Nephron (organoid): ENCODE measurements around the gene CHST11.
A peak's percentile ranks its signal among the peaks of the same experiment; 100 is the strongest.

Experiments used
- H3K27ac Mint-ChIP-seq, 3 experiments: 2 replicates each; pipeline ENCODE4 v1.8.0; 2020; ENCODE audit warnings: mixed read lengths in 3 of 3, mild to moderate bottlenecking in 2 of 3, moderate library complexity in 1 of 3
- H3K27me3 Mint-ChIP-seq: 2 replicates; pipeline ENCODE4 v1.8.0; 2021; ENCODE audit warnings: low read depth, mild to moderate bottlenecking, moderate library complexity, mixed read lengths
- H3K36me3 Mint-ChIP-seq: 2 replicates; pipeline ENCODE4 v1.8.0; 2020; ENCODE audit warnings: low read depth, mixed read lengths
- H3K4me1 Mint-ChIP-seq: 2 replicates; pipeline ENCODE4 v1.8.0; 2020; ENCODE audit warnings: mixed read lengths
- H3K4me3 Mint-ChIP-seq, 3 experiments: 2 replicates each; pipeline ENCODE4 v1.8.0; 2020; ENCODE audit warnings: mild to moderate bottlenecking in 3 of 3, mixed read lengths in 3 of 3, moderate library complexity in 2 of 3
- H3K9me3 Mint-ChIP-seq: 2 replicates; pipeline ENCODE4 v1.8.0; 2020; ENCODE audit warnings: mixed read lengths
- CTCF ChIP-seq, 3 experiments: fragments of 200-600 bp; sonication (generic); IDR thresholded peaks; one replicate each; pipeline ENCODE4 v1.5.0; 2021; ENCODE audit warnings: antibody characterized with exemption in 3 of 3; ENCODE audit not compliant: unreplicated experiment in 3 of 3

CHST11 gene

GRCh38 chr12:104490850-104491249, 34.1 kb downstream of the CHST11 start:
- H3K9me3 Mint-ChIP-seq = no peaks in the 10 kb centered on the region
- H3K36me3 Mint-ChIP-seq = no peaks in the 10 kb centered on the region
- H3K4me3 Mint-ChIP-seq = no peak overlapping the region
- TF ChIP-seq CTCF (IDR thresholded peaks at IDR 0.05; ENCODE audit: unreplicated experiment in 3 of 3) = no peak
- H3K27ac Mint-ChIP-seq = no peak overlapping the region
- H3K4me1 Mint-ChIP-seq = peaks cover 40% of the 10 kb centered on the region
- H3K27me3 Mint-ChIP-seq = peaks cover 3% of the 10 kb centered on the region

GRCh38 chr12:104493496-104493895, 36.7 kb downstream of the CHST11 start:
- Mint-ChIP-seq H3K4me1 (peaks cover 48% of the 10 kb centered on the region), H3K36me3 (no peaks in the 10 kb centered on the region), H3K4me3 (no peak overlapping the region), H3K27ac (no peak overlapping the region), H3K9me3 (no peaks in the 10 kb centered on the region), H3K27me3 (peaks cover 3% of the 10 kb centered on the region)
- TF ChIP-seq CTCF (IDR thresholded peaks at IDR 0.05; ENCODE audit: unreplicated experiment in 3 of 3) = no peak

DNA sequence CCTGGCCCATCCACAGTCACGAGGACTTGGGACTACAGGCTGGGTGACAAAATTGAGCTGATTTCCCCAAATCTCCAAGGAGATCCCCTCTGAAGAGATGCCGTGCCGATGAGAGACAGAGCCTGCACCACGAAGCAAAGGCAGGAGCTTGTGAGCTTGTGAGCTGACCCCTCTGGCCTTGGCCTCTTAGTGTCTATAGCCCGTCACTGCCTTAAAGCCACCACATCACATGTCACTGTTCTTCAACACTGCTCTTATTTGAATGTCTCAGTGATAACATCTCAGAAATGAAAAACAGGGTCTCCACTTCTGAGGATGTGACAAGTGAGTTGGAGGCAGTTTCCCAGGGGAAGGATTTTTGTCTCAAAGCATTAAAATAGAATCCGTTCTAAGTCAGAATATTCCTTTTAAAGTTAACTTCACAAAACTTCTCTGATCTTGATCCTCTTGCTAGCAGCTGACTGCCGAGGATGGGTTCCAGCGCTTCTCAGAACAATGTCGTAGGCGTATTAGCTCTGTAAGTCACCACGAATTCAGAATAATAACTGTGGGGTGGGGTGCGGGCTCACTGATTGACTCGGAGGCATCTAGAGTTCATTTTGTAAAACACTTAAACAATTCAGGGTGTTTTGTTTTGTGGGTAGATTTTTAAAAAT, 37.5 kb downstream of the CHST11 start:
- H3K9me3 Mint-ChIP-seq = no peaks in the 10 kb centered on the region
- H3K4me3 Mint-ChIP-seq = no peak overlapping the region
- peaks cover 3% of the 10 kb centered on the region for H3K27me3 Mint-ChIP-seq
- H3K27ac Mint-ChIP-seq = peak overlapping the region in 1 of 3 experiments; percentile 49
- no peaks in the 10 kb centered on the region for H3K36me3 Mint-ChIP-seq
- TF ChIP-seq CTCF (IDR thresholded peaks at IDR 0.05; ENCODE audit: unreplicated experiment in 3 of 3) = no peak
- peaks cover 56% of the 10 kb centered on the region for H3K4me1 Mint-ChIP-seq

GRCh38 chr12:104494793-104495158, 38.0 kb downstream of the CHST11 start:
- Mint-ChIP-seq H3K4me3 (no peak overlapping the region), H3K36me3 (no peaks in the 10 kb centered on the region), H3K4me1 (peaks cover 61% of the 10 kb centered on the region), H3K27ac (peak overlapping the region in 1 of 3 experiments; percentile 49), H3K27me3 (peaks cover 3% of the 10 kb centered on the region), H3K9me3 (no peaks in the 10 kb centered on the region)
- TF ChIP-seq CTCF (IDR thresholded peaks at IDR 0.05; ENCODE audit: unreplicated experiment in 3 of 3) = no peak

- H3K4me1 Mint-ChIP-seq = peaks cover 65% of the 10 kb centered on the region
- peak overlapping the region in 1 of 3 experiments; percentile 36 for H3K27ac Mint-ChIP-seq
- H3K36me3 Mint-ChIP-seq = no peaks in the 10 kb centered on the region
- peaks cover 3% of the 10 kb centered on the region for H3K27me3 Mint-ChIP-seq
- H3K4me3 Mint-ChIP-seq = no peak overlapping the region
- H3K9me3 Mint-ChIP-seq = no peaks in the 10 kb centered on the region
- TF ChIP-seq CTCF (IDR thresholded peaks at IDR 0.05; ENCODE audit: unreplicated experiment in 3 of 3) = no peak
These were observed 39.0 kb downstream of the CHST11 start for GRCh38 chr12:104495786-104496185.

DNA sequence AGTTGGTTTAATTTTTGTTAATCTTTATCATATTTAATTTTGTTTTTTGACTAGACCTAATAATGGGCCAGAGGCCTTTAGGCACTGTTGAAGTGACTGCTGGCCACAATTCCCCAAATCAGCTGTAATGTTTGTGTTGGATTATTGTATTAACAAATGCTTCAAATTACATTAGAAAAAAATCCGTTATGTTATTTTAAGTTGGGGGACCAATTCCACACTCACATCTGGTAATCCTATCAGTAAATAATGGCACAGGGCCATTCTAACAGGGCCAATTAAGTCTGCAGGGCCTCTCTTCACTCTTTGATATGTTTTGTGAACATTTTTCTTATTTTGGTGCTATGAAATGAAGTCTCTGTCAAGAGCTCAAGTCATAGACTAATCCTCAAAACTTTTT, 39.6 kb downstream of the CHST11 start:
- Mint-ChIP-seq H3K36me3 (no peaks in the 10 kb centered on the region), H3K4me1 (peaks cover 64% of the 10 kb centered on the region), H3K9me3 (no peaks in the 10 kb centered on the region), H3K27ac (peak overlapping the region in 1 of 3 experiments; percentile 45), H3K4me3 (no peak overlapping the region), H3K27me3 (peaks cover 3% of the 10 kb centered on the region)
- TF ChIP-seq CTCF (IDR thresholded peaks at IDR 0.05; ENCODE audit: unreplicated experiment in 3 of 3) = no peak
